Kidney (tissue), 14 donors: ENCODE measurements around the gene HOXC12. TPM values are rescaled to one million over a fixed set of nuclear protein-coding genes. Genes with fewer than 3 reads are reported as not detected.

ENCODE experiments used
- DNase-seq, 5 donors: peaks; one replicate each; pipeline ENCODE4 v3.0.0-alpha.2; 2013 to 2020
- FAIRE-seq: peaks from 2 replicates; lab custom pipeline; 2012; peaks lifted over from hg19 to GRCh38; lab: Jason Lieb, UNC
- H3K27ac ChIP-seq, 2 donors: one replicate each; pipeline ENCODE4 v1.7.0; 2013; ENCODE audit warnings: low read depth in 2 of 2, low read length in 2 of 2, inconsistent platforms in 1 of 2
- H3K27me3 ChIP-seq: one replicate; pipeline ENCODE4 v1.7.1; 2013; ENCODE audit warnings: low read length, inconsistent platforms; ENCODE audit not compliant: control insufficient read depth, insufficient read depth
- H3K36me3 ChIP-seq, 3 donors: one replicate each; pipeline versions ENCODE4 v1.7.0 to v1.7.1; 2013; ENCODE audit warnings: low read length in 3 of 3, control low read depth in 1 of 3, inconsistent platforms in 1 of 3; ENCODE audit not compliant: insufficient read depth in 3 of 3, control insufficient read depth in 2 of 3
- H3K4me1 ChIP-seq, 3 donors: one replicate each; pipeline versions ENCODE4 v1.7.0 to v1.7.1; 2013; ENCODE audit warnings: low read length in 3 of 3, inconsistent platforms in 1 of 3, low read depth in 1 of 3; ENCODE audit not compliant: control insufficient read depth in 2 of 3, insufficient read depth in 2 of 3
- H3K4me3 ChIP-seq, 3 donors: one replicate each; pipeline versions ENCODE4 v1.7.0 to v1.8.1; 2013; ENCODE audit warnings: low read length in 3 of 3, control low read depth in 1 of 3, inconsistent platforms in 1 of 3
- H3K9ac ChIP-seq, 3 donors: one replicate each; pipeline versions ENCODE4 v1.7.0 to v1.7.1; 2013; ENCODE audit warnings: low read length in 3 of 3, control low read depth in 1 of 3, inconsistent platforms in 1 of 3
- H3K9me3 ChIP-seq, 3 donors: one replicate each; pipeline versions ENCODE4 v1.7.0 to v1.7.1; 2013; ENCODE audit warnings: low read length in 3 of 3, control low read depth in 1 of 3, inconsistent platforms in 1 of 3; ENCODE audit not compliant: control insufficient read depth in 2 of 3, insufficient read depth in 1 of 3
- CTCF ChIP-seq: IDR thresholded peaks from 3 replicates; pipeline ENCODE4 v1.5.1; 2012; ENCODE audit warnings: mild to moderate bottlenecking, moderate library complexity, borderline replicate concordance; ENCODE audit not compliant: insufficient read depth; ENCODE audit errors: extremely low read depth
- intact Hi-C: fragments of 100-400 bp; cut with DNase I; formaldehyde crosslinking; loops from one replicate; pipeline ENCODE4 v1.11.1; 2022
- polyA plus RNA-seq: library from polyadenylated mRNA; stranded (reverse); fragments of 350-450 nt; fragmentation: Illumina TruSeq; extraction: RNeasy Lipid Tissue Mini Kit (QIAGEN cat#74804); gene quantifications from one replicate; pipeline ENCODE4 v1.2.3, GENCODE V29; 2014; ENCODE audit warnings: low read depth, low replicate concordance; ENCODE audit not compliant: insufficient read depth
- total RNA-seq: library from RNA; stranded (reverse); fragmentation: NEBNext Ultra II Directional; extraction: Animal tissue kit (Norgen Biotek cat#: 25700); gene quantifications from one replicate; pipeline ENCODE4 v1.2.1, GENCODE V29; 2021
- donor health status: control.
- donor health status: control.
- donor health status: control.
- donor health status: control.
- donor health status: control.
- donor health status: DM: yes; HTN: yes; CAD: no.
- donor health status: Normal renal cell carcinoma (clear cell type).

The HOXC12 gene
- total and polyA plus RNA-seq, 2 donors from 2014 or later = not detected

GRCh38 chr12:53952871-53953734 is 1.6 kb upstream of the HOXC12 start:
- DNase-seq (no peak), FAIRE-seq (no peak)
- H3K27ac ChIP-seq = no peak overlapping the region
- peaks cover 81% of the 10 kb centered on the region for H3K27me3 ChIP-seq
- H3K9ac ChIP-seq = no peak overlapping the region
- TF ChIP-seq CTCF = no peak
- H3K9me3 ChIP-seq = no peaks in the 10 kb centered on the region
- intact Hi-C loops = no loop called here
- no peak overlapping the region for H3K4me3 ChIP-seq
- no peaks in the 10 kb centered on the region for H3K36me3 ChIP-seq
- H3K4me1 ChIP-seq = no peaks in the 10 kb centered on the region

GRCh38 chr12:53953831-53954693 is 641 bp upstream of the HOXC12 start:
- H3K27me3 ChIP-seq = peaks cover 83% of the 10 kb centered on the region
- no peak overlapping the region for H3K9ac ChIP-seq
- H3K4me1 ChIP-seq = no peaks in the 10 kb centered on the region
- FAIRE-seq (no peak), DNase-seq (no peak)
- intact Hi-C loops = no loop called here
- no peaks in the 10 kb centered on the region for H3K36me3 ChIP-seq
- no peak overlapping the region for H3K27ac ChIP-seq
- no peaks in the 10 kb centered on the region for H3K9me3 ChIP-seq
- TF ChIP-seq CTCF = no peak
- no peak overlapping the region for H3K4me3 ChIP-seq

- Histone ChIP-seq H3K9me3 (no peaks in the 10 kb centered on the region), H3K36me3 (no peaks in the 10 kb centered on the region), H3K27me3 (peaks cover 87% of the 10 kb centered on the region), H3K4me1 (no peaks in the 10 kb centered on the region), H3K27ac (no peak overlapping the region), H3K9ac (no peak overlapping the region), H3K4me3 (no peak overlapping the region)
- intact Hi-C loops = no loop called here
- no peak for TF ChIP-seq CTCF
- DNase-seq (no peak), FAIRE-seq (no peak)
Observed at GRCh38 chr12:53955036-53955775, 503 bp downstream of the HOXC12 start.
